ENCODE measurements around the gene PRKCB.

DNA sequence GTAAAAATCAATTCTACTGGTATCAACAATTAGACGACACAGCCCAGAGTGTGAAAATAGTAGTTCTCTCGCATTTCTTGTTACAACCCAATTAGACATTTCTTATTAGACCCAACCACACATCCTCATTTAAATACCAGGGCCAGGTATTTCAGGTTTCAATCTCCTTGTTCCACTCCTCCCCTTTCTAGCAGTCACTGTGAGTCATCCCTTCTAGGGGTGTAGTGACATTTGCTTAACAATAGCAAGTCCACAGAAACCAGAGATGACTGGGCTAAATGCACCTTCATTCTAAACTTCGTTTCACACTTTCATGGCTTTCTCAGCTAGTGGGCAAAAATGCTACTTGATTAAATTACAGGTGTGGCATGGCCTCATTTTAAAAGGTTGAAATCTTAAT is 303.5 kb downstream of the PRKCB start:
- TF ChIP-seq CTCF (conservative IDR thresholded peaks at IDR 0.05 in 1 of 2, IDR thresholded peaks at IDR 0.05 in 1 of 2; ENCODE audit: extremely low read depth in 1 of 2, insufficient read depth in 1 of 2, low read depth in 1 of 2, low read length in 2 of 2) (no peak), EZH2 (IDR thresholded peaks at IDR 0.05; ENCODE audit: borderline replicate concordance, low read length) (no peak)
